Measurements from ENCODE around the gene TPBGL. TPM values are rescaled to one million over a fixed set of nuclear protein-coding genes. Genes with fewer than 3 reads are reported as not detected.

Gene TPBGL
- total RNA-seq, 2 experiments from 2014 or later: 0.06 TPM; not detected in 1

GRCh38 chr11:75279273-75279672, 38.7 kb downstream of the TPBGL start:
- no peak for DNase-seq
- no peak overlapping the region for H3K4me3 Mint-ChIP-seq
- H3K27ac Mint-ChIP-seq: peak overlapping the region; percentile 75
- POLR2A ChIA-PET: interaction anchor here (0.9 kb wide), 1 partner anchor 108 kb away, joined by 3 read pairs; no protein-coding TSS in a partner anchor
- no peaks in the 10 kb centered on the region for H3K27me3 Mint-ChIP-seq
- H3K4me1 Mint-ChIP-seq: peaks cover 40% of the 10 kb centered on the region
- H3K36me3 Mint-ChIP-seq (ENCODE audit: low read depth): peaks cover 29% of the 10 kb centered on the region
- CTCF ChIA-PET: interaction anchor here (0.6 to 4.0 kb wide), 18 partner anchors 10 to 427 kb away, joined by 3 to 44 read pairs (median 4); partner anchors contain the start of genes SPCS2 and XRRA1
- H3K9me3 Mint-ChIP-seq: no peaks in the 10 kb centered on the region

- POLR2A ChIA-PET: interaction anchor here (0.9 kb wide), 1 partner anchor 107 kb away, joined by 3 read pairs; no protein-coding TSS in a partner anchor
- Mint-ChIP-seq H3K27me3 (no peaks in the 10 kb centered on the region), H3K27ac (peak overlapping the region; percentile 37), H3K9me3 (no peaks in the 10 kb centered on the region), H3K4me3 (no peak overlapping the region), H3K36me3 (ENCODE audit: low read depth) (peaks cover 29% of the 10 kb centered on the region), H3K4me1 (peaks cover 36% of the 10 kb centered on the region)
- CTCF ChIA-PET: interaction anchor here (0.8 to 4.0 kb wide), 26 partner anchors 9 to 426 kb away, joined by 3 to 44 read pairs (median 4); partner anchors contain the start of genes SPCS2 and XRRA1
- peak; percentile 80 for DNase-seq
Observed at GRCh38 chr11:75280227-75280701, 39.7 kb downstream of the TPBGL start.

- Mint-ChIP-seq H3K9me3 (no peaks in the 10 kb centered on the region), H3K4me3 (no peak overlapping the region), H3K36me3 (ENCODE audit: low read depth) (peaks cover 26% of the 10 kb centered on the region), H3K27ac (peak overlapping the region; percentile 14), H3K27me3 (no peaks in the 10 kb centered on the region), H3K4me1 (peaks cover 30% of the 10 kb centered on the region)
- CTCF ChIA-PET: interaction anchor here (0.8 to 4.0 kb wide), 21 partner anchors 8 to 332 kb away, joined by 3 to 44 read pairs (median 5); partner anchors contain the start of genes SPCS2 and XRRA1
- no peak for DNase-seq
- POLR2A ChIA-PET: no interaction called here
Observed at GRCh38 chr11:75280770-75281468, 40.3 kb downstream of the TPBGL start.

- ChIA-PET CTCF (interaction anchor here (0.6 to 4.0 kb wide), 4 partner anchors 87 to 116 kb away, joined by 3 to 44 read pairs (median 12); no protein-coding TSS in a partner anchor), POLR2A (no interaction called here)
- Mint-ChIP-seq H3K9me3 (no peaks in the 10 kb centered on the region), H3K27ac (no peak overlapping the region), H3K4me1 (peaks cover 23% of the 10 kb centered on the region), H3K4me3 (no peak overlapping the region), H3K36me3 (ENCODE audit: low read depth) (peaks cover 20% of the 10 kb centered on the region), H3K27me3 (no peaks in the 10 kb centered on the region)
- no peak for DNase-seq
Observed at GRCh38 chr11:75281469-75282095, 41.0 kb downstream of the TPBGL start.

- peaks cover 7% of the 10 kb centered on the region for H3K36me3 Mint-ChIP-seq (ENCODE audit: low read depth)
- H3K9me3 Mint-ChIP-seq: no peaks in the 10 kb centered on the region
- H3K27ac Mint-ChIP-seq: no peak overlapping the region
- no peak for DNase-seq
- ChIA-PET CTCF (interaction anchor here (0.5 kb wide), 1 partner anchor 14 kb away, joined by 3 read pairs; no protein-coding TSS in a partner anchor), POLR2A (no interaction called here)
- peaks cover 10% of the 10 kb centered on the region for H3K4me1 Mint-ChIP-seq
- H3K27me3 Mint-ChIP-seq: no peaks in the 10 kb centered on the region
- H3K4me3 Mint-ChIP-seq: no peak overlapping the region
Observed at GRCh38 chr11:75283391-75283931, 42.9 kb downstream of the TPBGL start.

GRCh38 chr11:75285776-75286360, 45.3 kb downstream of the TPBGL start:
- no peaks in the 10 kb centered on the region for H3K36me3 Mint-ChIP-seq (ENCODE audit: low read depth)
- no peaks in the 10 kb centered on the region for H3K9me3 Mint-ChIP-seq
- CTCF ChIA-PET: interaction anchor here (1.0 to 1.4 kb wide), 2 partner anchors 11 to 98 kb away, joined by 3 read pairs; no protein-coding TSS in a partner anchor
- no peaks in the 10 kb centered on the region for H3K27me3 Mint-ChIP-seq
- H3K4me3 Mint-ChIP-seq: no peak overlapping the region
- POLR2A ChIA-PET: no interaction called here
- no peaks in the 10 kb centered on the region for H3K4me1 Mint-ChIP-seq
- H3K27ac Mint-ChIP-seq: no peak overlapping the region
- DNase-seq: no peak

- Mint-ChIP-seq H3K27me3 (no peaks in the 10 kb centered on the region), H3K27ac (peak overlapping the region; percentile 6), H3K4me3 (no peak overlapping the region), H3K9me3 (no peaks in the 10 kb centered on the region), H3K4me1 (no peaks in the 10 kb centered on the region), H3K36me3 (ENCODE audit: low read depth) (no peaks in the 10 kb centered on the region)
- ChIA-PET CTCF (interaction anchor here (0.7 to 1.4 kb wide), 3 partner anchors 21 to 239 kb away, joined by 3 to 4 read pairs (median 4); partner anchors contain the start of gene GDPD5), POLR2A (no interaction called here)
- no peak for DNase-seq
Observed at GRCh38 chr11:75286826-75287465, 46.4 kb downstream of the TPBGL start.

- H3K27me3 Mint-ChIP-seq: no peaks in the 10 kb centered on the region
- no peak overlapping the region for H3K4me3 Mint-ChIP-seq
- no peak overlapping the region for H3K27ac Mint-ChIP-seq
- no peaks in the 10 kb centered on the region for H3K36me3 Mint-ChIP-seq (ENCODE audit: low read depth)
- ChIA-PET CTCF (interaction anchor here (0.7 to 2.6 kb wide), 4 partner anchors 8 to 238 kb away, joined by 3 to 9 read pairs (median 4); partner anchors contain the start of gene GDPD5), POLR2A (no interaction called here)
- no peaks in the 10 kb centered on the region for H3K4me1 Mint-ChIP-seq
- H3K9me3 Mint-ChIP-seq: no peaks in the 10 kb centered on the region
- DNase-seq: no peak
Observed at GRCh38 chr11:75287579-75287978, 47.0 kb downstream of the TPBGL start.

- DNase-seq: no peak
- no peaks in the 10 kb centered on the region for H3K9me3 Mint-ChIP-seq
- H3K27me3 Mint-ChIP-seq: no peaks in the 10 kb centered on the region
- ChIA-PET POLR2A (no interaction called here), CTCF (interaction anchor here (1.3 to 2.6 kb wide), 2 partner anchors 10 to 13 kb away, joined by 3 to 9 read pairs; no protein-coding TSS in a partner anchor)
- H3K4me1 Mint-ChIP-seq: no peaks in the 10 kb centered on the region
- H3K27ac Mint-ChIP-seq: no peak overlapping the region
- peaks cover 3% of the 10 kb centered on the region for H3K36me3 Mint-ChIP-seq (ENCODE audit: low read depth)
- no peak overlapping the region for H3K4me3 Mint-ChIP-seq
Observed at GRCh38 chr11:75289511-75289760, 48.9 kb downstream of the TPBGL start.

GRCh38 chr11:75289919-75290318, 49.3 kb downstream of the TPBGL start:
- no peak overlapping the region for H3K27ac Mint-ChIP-seq
- POLR2A ChIA-PET: no interaction called here
- no peak overlapping the region for H3K4me3 Mint-ChIP-seq
- no peak for DNase-seq
- no peaks in the 10 kb centered on the region for H3K4me1 Mint-ChIP-seq
- CTCF ChIA-PET: interaction anchor here (0.8 to 2.6 kb wide), 4 partner anchors 10 to 161 kb away, joined by 3 to 9 read pairs (median 4); no protein-coding TSS in a partner anchor
- no peaks in the 10 kb centered on the region for H3K27me3 Mint-ChIP-seq
- no peaks in the 10 kb centered on the region for H3K9me3 Mint-ChIP-seq
- peaks cover 3% of the 10 kb centered on the region for H3K36me3 Mint-ChIP-seq (ENCODE audit: low read depth)

- H3K27ac Mint-ChIP-seq: no peak overlapping the region
- H3K27me3 Mint-ChIP-seq: no peaks in the 10 kb centered on the region
- H3K4me1 Mint-ChIP-seq: no peaks in the 10 kb centered on the region
- H3K36me3 Mint-ChIP-seq (ENCODE audit: low read depth): peaks cover 7% of the 10 kb centered on the region
- ChIA-PET CTCF (interaction anchor here (1.2 kb wide), 1 partner anchor 48 kb away, joined by 3 read pairs; no protein-coding TSS in a partner anchor), POLR2A (no interaction called here)
- no peak for DNase-seq
- H3K9me3 Mint-ChIP-seq: no peaks in the 10 kb centered on the region
- H3K4me3 Mint-ChIP-seq: no peak overlapping the region
Observed at GRCh38 chr11:75291741-75292140, 51.2 kb downstream of the TPBGL start.

- no peaks in the 10 kb centered on the region for H3K9me3 Mint-ChIP-seq
- ChIA-PET POLR2A (no interaction called here), CTCF (interaction anchor here (1.2 to 1.7 kb wide), 2 partner anchors 13 to 47 kb away, joined by 3 to 6 read pairs; no protein-coding TSS in a partner anchor)
- H3K36me3 Mint-ChIP-seq (ENCODE audit: low read depth): peaks cover 7% of the 10 kb centered on the region
- H3K4me1 Mint-ChIP-seq: no peaks in the 10 kb centered on the region
- H3K4me3 Mint-ChIP-seq: no peak overlapping the region
- H3K27me3 Mint-ChIP-seq: no peaks in the 10 kb centered on the region
- H3K27ac Mint-ChIP-seq: no peak overlapping the region
- no peak for DNase-seq
Observed at GRCh38 chr11:75292943-75293342, 52.4 kb downstream of the TPBGL start.

Measured in activated CD4-positive, alpha-beta T cell treated with anti-CD3 and anti-CD28 coated beads, Interleukin-2, amount 10 ng/mL, durations not matched to agents 7 days and 5 days (primary cell).